PC-3 (cell line): Measurements from ENCODE around the gene GDF2. TPM values are rescaled to one million over a fixed set of nuclear protein-coding genes. Genes with fewer than 3 reads are reported as not detected.

ENCODE experiments used
- ATAC-seq: fragments of 200-7000 bp; cut with Tn5 transposase; 2 replicates; pipeline ENCODE4 v1.9.1; 2020; ENCODE audit warnings: mild to moderate bottlenecking, moderate library complexity
- Bru-seq: library from RNA; stranded (reverse); fragments of 400-500 nt; gene quantifications from one replicate; lab custom pipeline; 2021; lab: Mats Ljungman, UMichigan
- BruChase-seq, 2 experiments: library from RNA; stranded (reverse); fragments of 400-500 nt; gene quantifications; one replicate each; lab custom pipeline; 2021; lab: Mats Ljungman, UMichigan
- BruUV-seq: library from RNA; stranded (reverse); fragments of 400-500 nt; replicated peaks from 2 replicates; lab custom pipeline; 2021; lab: Mats Ljungman, UMichigan
- CTCF ChIA-PET: fragments of 300-600 bp; sonication (Branson Sonifier 250); formaldehyde crosslinking; loops from one replicate; lab custom pipeline; 2022; ENCODE audit warnings: antibody characterized with exemption; lab: Charles Lee
- POLR2A ChIA-PET: fragments of 300-600 bp; sonication (Branson Sonifier 250); formaldehyde crosslinking; loops from one replicate; lab custom pipeline; 2022; ENCODE audit warnings: antibody characterized with exemption; ENCODE audit not compliant: unreplicated experiment; lab: Charles Lee
- DNase-seq: peaks from one replicate; pipeline ENCODE4 v3.0.0-alpha.2; 2015
- H2AFZ ChIP-seq: fragments of 300-600 bp; sonication (generic); 2 replicates; pipeline ENCODE4 v1.6.0; 2016; ENCODE audit warnings: antibody characterized with exemption, low read length
- H3F3A ChIP-seq: fragments of 300-600 bp; sonication (generic); one replicate; pipeline ENCODE4 v1.6.0; 2017; ENCODE audit warnings: antibody characterized with exemption, low read length, control low read depth, mild to moderate bottlenecking; ENCODE audit not compliant: unreplicated experiment
- H3K27ac ChIP-seq: fragments of 300-600 bp; sonication (generic); 2 replicates; pipeline ENCODE4 v1.5.1; 2016; ENCODE audit warnings: mild to moderate bottlenecking, low read length
- H3K27me3 ChIP-seq: fragments of 300-600 bp; sonication (generic); 2 replicates; pipeline ENCODE4 v1.6.1; 2016; ENCODE audit warnings: low read length, mixed read lengths
- H3K36me3 ChIP-seq: fragments of 300-600 bp; sonication (generic); 2 replicates; pipeline ENCODE4 v1.6.1; 2016; ENCODE audit warnings: low read depth, mixed run types, low read length, mixed read lengths
- H3K4me1 ChIP-seq: fragments of 300-600 bp; sonication (generic); 2 replicates; pipeline ENCODE4 v1.5.1; 2016; ENCODE audit warnings: low read length; ENCODE audit not compliant: insufficient read depth
- H3K4me2 ChIP-seq: fragments of 300-600 bp; sonication (generic); 2 replicates; pipeline ENCODE4 v1.6.0; 2016; ENCODE audit warnings: low read length
- H3K4me3 ChIP-seq: fragments of 300-600 bp; sonication (generic); 2 replicates; pipeline ENCODE4 v1.5.1; 2016; ENCODE audit warnings: mild to moderate bottlenecking, low read length, mixed read lengths
- H3K79me2 ChIP-seq: fragments of 300-600 bp; sonication (generic); 2 replicates; pipeline ENCODE4 v1.6.1; 2017; ENCODE audit warnings: low read length, mixed read lengths
- H3K9ac ChIP-seq: fragments of 300-600 bp; sonication (generic); 2 replicates; pipeline ENCODE4 v1.6.0; 2016; ENCODE audit warnings: mild to moderate bottlenecking, low read length
- H3K9me2 ChIP-seq: fragments of 300-600 bp; sonication (generic); replicated peaks from 2 replicates; pipeline ENCODE4 v1.6.1; 2016; ENCODE audit warnings: mixed run types, low read length, mixed read lengths
- H3K9me3 ChIP-seq: fragments of 300-600 bp; sonication (generic); 2 replicates; pipeline ENCODE4 v1.6.1; 2016; ENCODE audit warnings: low read length, mixed read lengths
- H4K20me1 ChIP-seq: fragments of 300-600 bp; sonication (generic); 2 replicates; pipeline ENCODE4 v1.6.1; 2016; ENCODE audit warnings: low read length, mixed read lengths
- EZH2 ChIP-seq: fragments of 300-600 bp; sonication (generic); IDR thresholded peaks from one replicate; pipeline ENCODE4 v1.6.1; 2017; ENCODE audit warnings: antibody characterized with exemption, mild to moderate bottlenecking, low read length; ENCODE audit not compliant: unreplicated experiment
- EZH2phosphoT487 ChIP-seq: fragments of 300-600 bp; sonication (generic); IDR thresholded peaks from 2 replicates; pipeline ENCODE4 v1.6.1; 2018; ENCODE audit warnings: mild to moderate bottlenecking, antibody characterized with exemption, low read length, borderline replicate concordance
- intact Hi-C: fragments of 100-400 bp; cut with micrococcal nuclease; formaldehyde crosslinking; loops from 2 replicates; pipeline ENCODE4 v1.9.0; 2023
- long read RNA-seq: library from polyadenylated mRNA; unstranded; transcript quantifications from one replicate; pipeline ENCODE4 v2.0.0, GENCODE V29; 2021; ENCODE audit not compliant: unreplicated experiment
- total RNA-seq: library from RNA; depleted of rRNA; stranded (reverse); fragments of >200 nt; gene quantifications from 2 replicates; pipeline ENCODE4 v1.2.3, GENCODE V29; 2014; rRNA removed
- TF ChIP-seq, protein P1 (sequence below): fragments of 300-600 bp; sonication (generic); conservative IDR thresholded peaks from 2 replicates; pipeline ENCODE4 v1.5.1; 2017; ENCODE audit warnings: antibody characterized with exemption, low read depth, mild to moderate bottlenecking, low read length

Gene GDF2
- total RNA-seq (not detected in 2 replicates), Bru-seq, nascent RNA (not detected), BruChase-seq, experiment 1, labeled RNA remaining after a 6-hour chase (not detected), BruChase-seq, experiment 2, labeled RNA remaining after a 2-hour chase (percentile 11 among the genes with signal in this experiment)
- long read RNA-seq = 0 reads

DNA sequence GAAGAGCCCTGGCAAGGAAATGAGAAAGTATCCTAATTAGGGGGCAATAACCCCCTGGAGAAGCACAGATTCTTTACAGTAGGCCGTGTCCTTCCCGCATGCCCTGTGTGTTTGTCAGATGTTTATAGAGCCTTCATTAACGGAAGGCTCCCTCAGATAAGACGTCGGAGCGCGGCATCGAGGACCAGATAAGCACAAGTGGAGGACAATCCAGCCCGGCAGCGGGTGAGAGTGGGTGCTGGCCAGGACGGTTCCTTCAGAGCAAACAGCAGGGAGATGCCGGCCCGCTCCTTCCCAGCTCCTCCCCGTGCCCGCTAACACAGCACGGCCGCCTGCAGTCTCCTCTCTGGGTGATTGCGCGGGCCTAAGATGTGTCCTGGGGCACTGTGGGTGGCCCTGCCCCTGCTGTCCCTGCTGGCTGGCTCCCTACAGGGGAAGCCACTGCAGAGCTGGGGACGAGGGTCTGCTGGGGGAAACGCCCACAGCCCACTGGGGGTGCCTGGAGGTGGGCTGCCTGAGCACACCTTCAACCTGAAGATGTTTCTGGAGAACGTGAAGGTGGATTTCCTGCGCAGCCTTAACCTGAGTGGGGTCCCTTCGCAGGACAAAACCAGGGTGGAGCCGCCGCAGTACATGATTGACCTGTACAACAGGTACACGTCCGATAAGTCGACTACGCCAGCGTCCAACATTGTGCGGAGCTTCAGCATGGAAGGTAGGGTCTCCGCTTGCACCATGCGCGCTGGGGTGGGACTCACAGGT is at the start of gene GDF2:
Gene GDF2 (plus strand): TSS at position 155 of the 762 bp plus-strand sequence. CDS start 215 bp downstream, at position 370.
- Histone ChIP-seq H3K9me3 (no peaks in the 10 kb centered on the region), H3K9me2 (no peaks in the 10 kb centered on the region), H4K20me1 (no peaks in the 10 kb centered on the region), H3K27ac (no peak within 1 kb of the TSS), H2AFZ (no peak within 1 kb of the TSS), H3K27me3 (no peaks in the 10 kb centered on the region; the same call in 1 of the 2 replicates), H3F3A (no peaks in the 10 kb centered on the region), H3K36me3 (no peaks in the 10 kb centered on the region), H3K79me2 (no peaks in the 10 kb centered on the region), H3K4me1 (peaks cover 9% of the 10 kb centered on the region; the same call in 1 of the 2 replicates), H3K4me2 (no peak within 1 kb of the TSS), H3K4me3 (no peak within 1 kb of the TSS), H3K9ac (no peak within 1 kb of the TSS)
- no peak for ATAC-seq
- ChIA-PET POLR2A (no interaction called here), CTCF (no interaction called here)
- no peak for DNase-seq
- intact Hi-C loops = no loop called here
- BruUV-seq = no TSS peak
- TF ChIP-seq, protein P1, sequence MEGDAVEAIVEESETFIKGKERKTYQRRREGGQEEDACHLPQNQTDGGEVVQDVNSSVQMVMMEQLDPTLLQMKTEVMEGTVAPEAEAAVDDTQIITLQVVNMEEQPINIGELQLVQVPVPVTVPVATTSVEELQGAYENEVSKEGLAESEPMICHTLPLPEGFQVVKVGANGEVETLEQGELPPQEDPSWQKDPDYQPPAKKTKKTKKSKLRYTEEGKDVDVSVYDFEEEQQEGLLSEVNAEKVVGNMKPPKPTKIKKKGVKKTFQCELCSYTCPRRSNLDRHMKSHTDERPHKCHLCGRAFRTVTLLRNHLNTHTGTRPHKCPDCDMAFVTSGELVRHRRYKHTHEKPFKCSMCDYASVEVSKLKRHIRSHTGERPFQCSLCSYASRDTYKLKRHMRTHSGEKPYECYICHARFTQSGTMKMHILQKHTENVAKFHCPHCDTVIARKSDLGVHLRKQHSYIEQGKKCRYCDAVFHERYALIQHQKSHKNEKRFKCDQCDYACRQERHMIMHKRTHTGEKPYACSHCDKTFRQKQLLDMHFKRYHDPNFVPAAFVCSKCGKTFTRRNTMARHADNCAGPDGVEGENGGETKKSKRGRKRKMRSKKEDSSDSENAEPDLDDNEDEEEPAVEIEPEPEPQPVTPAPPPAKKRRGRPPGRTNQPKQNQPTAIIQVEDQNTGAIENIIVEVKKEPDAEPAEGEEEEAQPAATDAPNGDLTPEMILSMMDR = no peak
- TF ChIP-seq EZH2 (no peak), EZH2phosphoT487 (no peak)

DNA sequence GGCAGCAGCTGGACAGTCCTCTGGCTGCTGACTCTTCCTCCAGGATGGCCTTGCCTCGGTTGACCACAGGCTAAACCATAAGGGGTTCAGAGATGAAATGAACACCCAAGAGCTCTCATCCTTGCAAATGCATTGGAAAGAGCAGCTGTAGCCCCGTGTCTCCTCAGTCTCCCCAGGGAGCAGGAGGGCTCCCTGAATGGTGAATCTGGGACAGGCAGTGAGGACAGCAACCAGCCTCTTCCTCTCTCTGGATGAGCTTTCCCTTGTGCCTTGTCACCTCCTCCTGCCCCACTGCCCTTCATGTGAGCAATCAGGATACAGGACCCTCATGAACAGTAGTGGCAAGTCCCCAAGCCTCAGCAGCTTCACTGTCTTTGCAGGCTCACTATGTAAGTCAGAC is 46.2 kb upstream of the GDF2 start:
- H3K4me2 ChIP-seq = no peak overlapping the region
- H3K27ac ChIP-seq = no peak overlapping the region
- intact Hi-C loops = no loop called here
- no peak for DNase-seq
- H3K27me3 ChIP-seq = peaks cover 9% of the 10 kb centered on the region; the same call in 1 of the 2 replicates
- ATAC-seq = no peak
- no peaks in the 10 kb centered on the region for H3F3A ChIP-seq
- H3K4me1 ChIP-seq = no peaks in the 10 kb centered on the region
- no peak overlapping the region for H3K9ac ChIP-seq
- POLR2A ChIA-PET = no interaction called here
- no peaks in the 10 kb centered on the region for H3K36me3 ChIP-seq
- H4K20me1 ChIP-seq = no peaks in the 10 kb centered on the region
- TF ChIP-seq, protein P1 = no peak
- TF ChIP-seq EZH2 (no peak), EZH2phosphoT487 (no peak)
- H3K9me3 ChIP-seq = no peaks in the 10 kb centered on the region
- no peak overlapping the region for H3K4me3 ChIP-seq
- CTCF ChIA-PET = no interaction called here
- H2AFZ ChIP-seq = no peak overlapping the region
- no peaks in the 10 kb centered on the region for H3K79me2 ChIP-seq
- no peaks in the 10 kb centered on the region for H3K9me2 ChIP-seq
- no TSS peak for BruUV-seq
